IMR-90 (cell line): ENCODE measurements around the gene DBP. TPM values are rescaled to one million over a fixed set of nuclear protein-coding genes. Genes with fewer than 3 reads are reported as not detected.

Experiments
- ATAC-seq: fragments of 200-7000 bp; cut with Tn5 transposase; 2 replicates; pipeline ENCODE4 v1.9.1; 2020; ENCODE audit warnings: low read depth, mild to moderate bottlenecking, moderate library complexity
- BruUV-seq: library from RNA; stranded (reverse); fragments of 400-500 nt; replicated peaks from 2 replicates; lab custom pipeline; 2021; lab: Mats Ljungman, UMichigan
- CTCF ChIA-PET: fragments of 300-600 bp; formaldehyde crosslinking; extraction: SDS; loops from one replicate; lab custom pipeline; 2021; ENCODE audit warnings: antibody characterized with exemption; lab: Yijun Ruan, JAX
- POLR2A ChIA-PET: fragments of 300-600 bp; sonication (Branson Sonifier 250); formaldehyde crosslinking; loops from one replicate; lab custom pipeline; 2022; ENCODE audit warnings: antibody characterized with exemption; ENCODE audit not compliant: unreplicated experiment; lab: Charles Lee
- DNase-seq: peaks from one replicate; pipeline ENCODE4 v3.0.0; 2013
- H2AFZ ChIP-seq: replicated peaks from 2 replicates; pipeline ENCODE3; 2013; ENCODE audit warnings: low read length, mild to moderate bottlenecking; ENCODE audit not compliant: poor library complexity
- H2AK5ac ChIP-seq: 2 replicates; pipeline ENCODE4 v1.6.1; 2013; ENCODE audit warnings: low read depth, low read length, inconsistent platforms
- H2AK9ac ChIP-seq: replicated peaks from 2 replicates; pipeline ENCODE3; 2013; ENCODE audit warnings: mild to moderate bottlenecking, low read depth, low read length, moderate library complexity; ENCODE audit not compliant: poor library complexity
- H2BK120ac ChIP-seq: 2 replicates; pipeline ENCODE4 v1.6.1; 2013; ENCODE audit warnings: low read depth, low read length, inconsistent platforms
- H2BK15ac ChIP-seq: 3 replicates; pipeline ENCODE4 v1.6.1; 2013; ENCODE audit warnings: low read depth, low read length, inconsistent platforms
- H2BK20ac ChIP-seq: 2 replicates; pipeline ENCODE4 v1.6.1; 2013; ENCODE audit warnings: low read depth, mild to moderate bottlenecking, inconsistent platforms, low read length, moderate library complexity
- H2BK5ac ChIP-seq: 2 replicates; pipeline ENCODE4 v1.6.1; 2013; ENCODE audit warnings: mild to moderate bottlenecking, low read depth, low read length, inconsistent platforms; ENCODE audit not compliant: poor library complexity, severe bottlenecking
- H3K14ac ChIP-seq: replicated peaks from 2 replicates; pipeline ENCODE4 v1.6.1; 2013; ENCODE audit warnings: low read depth, low read length, inconsistent platforms
- H3K18ac ChIP-seq: 2 replicates; pipeline ENCODE4 v1.6.1; 2013; ENCODE audit warnings: low read depth, low read length, control low read depth
- H3K23ac ChIP-seq: 2 replicates; pipeline ENCODE4 v1.6.1; 2013; ENCODE audit warnings: low read depth, low read length, inconsistent platforms
- H3K27ac ChIP-seq: 2 replicates; pipeline ENCODE4 v1.5.1; 2013; ENCODE audit warnings: mild to moderate bottlenecking, control low read depth, low read length; ENCODE audit not compliant: insufficient read depth
- H3K27me3 ChIP-seq: 2 replicates; pipeline ENCODE4 v1.6.1; 2013; ENCODE audit warnings: low read length; ENCODE audit not compliant: control insufficient read depth, insufficient read depth
- H3K36me3 ChIP-seq: 2 replicates; pipeline ENCODE4 v1.6.1; 2013; ENCODE audit warnings: low read length, mixed read lengths; ENCODE audit not compliant: control insufficient read depth, insufficient read depth
- H3K4ac ChIP-seq: 2 replicates; pipeline ENCODE4 v1.6.1; 2013; ENCODE audit warnings: low read depth, low read length, inconsistent platforms
- H3K4me1 ChIP-seq: 2 replicates; pipeline ENCODE4 v1.6.1; 2013; ENCODE audit warnings: low read length, mixed read lengths; ENCODE audit not compliant: control insufficient read depth, insufficient read depth
- H3K4me2 ChIP-seq: 2 replicates; pipeline ENCODE4 v1.6.1; 2013; ENCODE audit warnings: low read depth, mild to moderate bottlenecking, control low read depth, low read length, moderate library complexity
- H3K4me3 ChIP-seq: 2 replicates; pipeline ENCODE4 v1.5.1; 2013; ENCODE audit warnings: low read depth, mild to moderate bottlenecking, control low read depth, low read length, moderate library complexity; ENCODE audit not compliant: insufficient read depth
- H3K56ac ChIP-seq: 2 replicates; pipeline ENCODE4 v1.6.1; 2013; ENCODE audit warnings: low read length, inconsistent platforms; ENCODE audit not compliant: insufficient read depth; ENCODE audit errors: extremely low read depth
- H3K79me1 ChIP-seq, 2 experiments: 2 replicates each; pipeline ENCODE4 v1.6.1; 2013; ENCODE audit warnings: low read length in 2 of 2, inconsistent platforms in 1 of 2, low read depth in 1 of 2
- H3K9ac ChIP-seq: 2 replicates; pipeline ENCODE4 v1.6.1; 2013; ENCODE audit warnings: low read depth, low read length, control low read depth
- H3K9me1 ChIP-seq: 2 replicates; pipeline ENCODE4 v1.6.1; 2013; ENCODE audit warnings: low read length, inconsistent platforms; ENCODE audit not compliant: insufficient read depth
- H3K9me3 ChIP-seq: 2 replicates; pipeline ENCODE4 v1.6.1; 2013; ENCODE audit warnings: low read length; ENCODE audit not compliant: control insufficient read depth, insufficient read depth
- H4K20me1 ChIP-seq: 2 replicates; pipeline ENCODE4 v1.6.1; 2013; ENCODE audit warnings: low read length, inconsistent platforms; ENCODE audit not compliant: insufficient read depth
- H4K5ac ChIP-seq: 2 replicates; pipeline ENCODE4 v1.6.1; 2013; ENCODE audit warnings: mild to moderate bottlenecking, low read depth, low read length, control low read depth
- H4K8ac ChIP-seq, 2 experiments: 2 replicates each; pipeline ENCODE4 v1.6.1; 2013; ENCODE audit warnings: low read depth in 2 of 2, low read length in 2 of 2, control low read depth in 1 of 2, inconsistent platforms in 1 of 2
- H4K91ac ChIP-seq: 2 replicates; pipeline ENCODE4 v1.6.1; 2013; ENCODE audit warnings: low read depth, low read length, inconsistent platforms; ENCODE audit not compliant: insufficient read depth
- BHLHE40 ChIP-seq: fragments of 150-350 bp; IDR thresholded peaks from 2 replicates; pipeline ENCODE4 v1.6.1; 2016; ENCODE audit warnings: mild to moderate bottlenecking, low read depth, low read length
- FOS ChIP-seq: fragments of 150-350 bp; IDR thresholded peaks from 2 replicates; pipeline ENCODE4 v1.6.1; 2016; ENCODE audit warnings: low read depth, low read length
- MAFK ChIP-seq: IDR thresholded peaks from 2 replicates; pipeline ENCODE4 v1.6.1; 2012; ENCODE audit warnings: low read depth, low read length, improper control_type of control experiment
- MXI1 ChIP-seq: IDR thresholded peaks from 2 replicates; pipeline ENCODE4 v1.6.1; 2012; ENCODE audit warnings: low read depth, mild to moderate bottlenecking, low read length, moderate library complexity, borderline replicate concordance
- NFE2L2 ChIP-seq: fragments of 150-350 bp; IDR thresholded peaks from 2 replicates; pipeline ENCODE4 v1.6.1; 2016; ENCODE audit warnings: low read depth, mild to moderate bottlenecking, low read length
- POLR2A ChIP-seq: IDR thresholded peaks from 2 replicates; pipeline ENCODE4 v1.6.1; 2012; ENCODE audit warnings: mild to moderate bottlenecking, low read depth, low read length
- RFX5 ChIP-seq: IDR thresholded peaks from 2 replicates; pipeline ENCODE4 v1.8.0; 2012; ENCODE audit warnings: low read depth, mild to moderate bottlenecking, low read length, moderate library complexity
- WGBS, 2 experiments: methylation state at CpG; one replicate each; pipeline versions ENCODE4 v1.1.5 to v1.1.7; 2013; ENCODE audit warnings: missing lambda C conversion rate in 2 of 2; ENCODE audit not compliant: insufficient read length in 1 of 2; ENCODE audit errors: extremely low coverage in 2 of 2; 5-methylcytosine and 5-hydroxymethylcytosine counted together
- dilution Hi-C: fragments of 300-500 bp; cut with HindIII; formaldehyde crosslinking; loops from one replicate; pipeline ENCODE4 v1.14.3; 2018; ENCODE audit warnings: low sequenced_read_pairs; ENCODE audit not compliant: unreplicated experiment
- in situ Hi-C: fragments of 300-500 bp; cut with MboI; formaldehyde crosslinking; loops from 3 replicates; pipeline ENCODE4 v1.14.3; 2019; ENCODE audit warnings: low sequenced_read_pairs, inconsistent platforms, mixed read lengths
- intact Hi-C: fragments of 100-400 bp; cut with micrococcal nuclease; formaldehyde crosslinking; loops from 2 replicates; pipeline ENCODE4 v1.10.0; 2022
- polyA plus RNA-seq, 3 experiments: library from polyadenylated mRNA; depleted of rRNA; stranded (reverse); fragments of >200 nt; gene quantifications; 2 replicates each; pipeline ENCODE4 v1.2.3, GENCODE V29; 2012; ENCODE audit warnings: low replicate concordance in 1 of 3
- total RNA-seq: library from RNA; depleted of rRNA; stranded (reverse); fragments of >200 nt; gene quantifications from 2 replicates; pipeline ENCODE4 v1.2.3, GENCODE V29; 2012
- TF ChIP-seq, protein P1 (sequence below): conservative IDR thresholded peaks from 2 replicates; pipeline ENCODE4 v1.5.1; 2012; ENCODE audit warnings: mild to moderate bottlenecking, low read depth, low read length, improper control_type of control experiment
- TF ChIP-seq, protein P2 (sequence below): fragments of 150-350 bp; IDR thresholded peaks from 2 replicates; pipeline ENCODE4 v1.6.1; 2016; ENCODE audit warnings: low read depth, mild to moderate bottlenecking, low read length, moderate library complexity, borderline replicate concordance

The DBP gene
- total and polyA plus RNA-seq, 2 of the 4 experiments (the other 2 are of a cell fraction) = 3.0 to 3.6 TPM

DNA sequence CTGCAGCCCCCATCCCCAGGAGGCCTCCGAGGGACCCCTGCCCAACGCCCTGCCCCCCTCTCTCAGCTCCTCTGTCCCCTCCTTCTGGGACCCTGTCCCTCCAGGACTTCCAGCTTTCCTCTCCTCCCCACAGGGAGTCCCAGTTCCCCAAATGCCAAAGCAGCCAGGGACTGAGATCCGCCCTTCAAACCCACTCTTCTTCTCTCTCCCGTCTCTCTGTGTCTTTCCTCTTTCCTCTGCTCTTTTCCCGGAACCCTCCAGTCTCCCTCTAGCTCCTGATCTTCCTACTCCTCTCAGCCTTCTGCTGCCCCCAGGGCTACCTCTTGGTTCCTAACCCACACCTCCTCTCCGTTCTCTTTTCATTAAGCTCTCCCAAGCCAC, 8.4 kb upstream of the DBP start (continued):
- TF ChIP-seq FOS = no peak

DNA sequence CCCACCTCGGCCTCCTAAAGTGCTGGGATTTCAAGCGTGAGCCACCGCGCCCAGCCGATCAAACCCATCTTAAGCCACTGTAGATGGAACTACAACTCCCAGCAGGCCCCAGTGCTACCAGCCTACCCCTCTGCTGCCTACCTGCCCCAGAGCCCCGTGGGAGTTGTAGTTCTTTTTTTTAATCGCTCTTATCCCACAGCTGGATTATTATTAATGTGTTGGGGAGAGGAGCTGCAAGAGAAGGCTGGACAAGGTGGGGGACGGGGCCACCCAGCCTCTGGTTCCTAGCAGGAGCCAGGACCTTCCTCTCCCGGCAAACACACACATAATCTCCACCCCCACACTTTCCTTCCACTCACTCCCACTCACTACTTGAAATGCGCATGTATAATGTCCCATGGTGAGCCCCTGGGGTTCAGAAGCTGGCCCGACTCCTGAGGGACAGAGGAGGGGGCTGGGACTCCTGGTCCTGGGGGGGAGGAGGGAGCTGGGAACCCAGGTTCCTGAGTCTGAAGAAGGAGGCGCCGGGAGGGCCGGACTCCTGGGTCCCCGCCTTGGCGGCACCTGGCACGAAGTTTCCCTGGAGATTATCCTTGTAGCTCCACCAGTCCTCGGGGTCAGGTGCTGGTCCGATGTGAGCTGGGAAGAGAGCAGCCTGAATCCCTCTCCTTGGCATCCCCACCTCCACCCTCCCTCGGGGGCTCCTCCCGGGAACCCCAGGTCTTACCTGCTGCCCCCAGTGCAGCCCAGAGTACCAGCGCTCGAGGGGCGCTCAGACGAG, 7.8 kb upstream of the DBP start:
- Histone ChIP-seq H3K9me1 (no peaks in the 10 kb centered on the region; the same call in 1 of the 2 replicates), H2AFZ (peak overlapping the region; percentile 91), H3K4ac (no peak overlapping the region), H3K4me1 (peaks cover 5% of the 10 kb centered on the region), H4K5ac (no peak overlapping the region), H3K56ac (no peak overlapping the region), H3K14ac (0 out of 2 replicates have a peak overlapping the region, but pooled peaks have one; percentile 52), H4K91ac (no peak overlapping the region), H3K4me2 (peak overlapping the region; percentile 84; the same call in 1 of the 2 replicates), H2AK9ac (peak overlapping the region; percentile 68), H2BK20ac (no peak overlapping the region), H3K36me3 (no peaks in the 10 kb centered on the region), H3K9me3 (no peaks in the 10 kb centered on the region), H4K8ac (peak overlapping the region; percentile 76 to 93; a peak in 2 of 4 replicates), H2AK5ac (no peak overlapping the region), H3K18ac (no peak overlapping the region), H2BK5ac (no peak overlapping the region), H3K79me1 (no peaks in the 10 kb centered on the region), H3K27me3 (no peaks in the 10 kb centered on the region), H3K9ac (no peak overlapping the region), H2BK120ac (no peak overlapping the region), H2BK15ac (no peak overlapping the region), H3K27ac (no peak overlapping the region), H3K23ac (no peak overlapping the region), H4K20me1 (no peaks in the 10 kb centered on the region), H3K4me3 (no peak overlapping the region)
- 5% methylated on average over 8 of the region's 25 CpGs; no CpG with 5 or more reads in 1 of the 2 experiments for WGBS, 2 experiments
- ChIA-PET CTCF (interaction anchor here (0.6 to 1.4 kb wide), 3 partner anchors 138 to 326 kb away, joined by 3 to 6 read pairs (median 4); no protein-coding TSS in a partner anchor), POLR2A (interaction anchor here (0.7 kb wide), 1 partner anchor 198 kb away, joined by 3 read pairs; no protein-coding TSS in a partner anchor)
- dilution Hi-C loops = no loop called here
- intact Hi-C loops = loop anchor here (5.0 to 10.0 kb wide), 2 partner anchors 197 to 320 kb away; partner anchors contain the start of gene FTL
- TF ChIP-seq BHLHE40 (no peak), RFX5 (no peak), NFE2L2 (no peak), MAFK (no peak), POLR2A (no peak), MXI1 (no peak)
- TF ChIP-seq, protein P1, sequence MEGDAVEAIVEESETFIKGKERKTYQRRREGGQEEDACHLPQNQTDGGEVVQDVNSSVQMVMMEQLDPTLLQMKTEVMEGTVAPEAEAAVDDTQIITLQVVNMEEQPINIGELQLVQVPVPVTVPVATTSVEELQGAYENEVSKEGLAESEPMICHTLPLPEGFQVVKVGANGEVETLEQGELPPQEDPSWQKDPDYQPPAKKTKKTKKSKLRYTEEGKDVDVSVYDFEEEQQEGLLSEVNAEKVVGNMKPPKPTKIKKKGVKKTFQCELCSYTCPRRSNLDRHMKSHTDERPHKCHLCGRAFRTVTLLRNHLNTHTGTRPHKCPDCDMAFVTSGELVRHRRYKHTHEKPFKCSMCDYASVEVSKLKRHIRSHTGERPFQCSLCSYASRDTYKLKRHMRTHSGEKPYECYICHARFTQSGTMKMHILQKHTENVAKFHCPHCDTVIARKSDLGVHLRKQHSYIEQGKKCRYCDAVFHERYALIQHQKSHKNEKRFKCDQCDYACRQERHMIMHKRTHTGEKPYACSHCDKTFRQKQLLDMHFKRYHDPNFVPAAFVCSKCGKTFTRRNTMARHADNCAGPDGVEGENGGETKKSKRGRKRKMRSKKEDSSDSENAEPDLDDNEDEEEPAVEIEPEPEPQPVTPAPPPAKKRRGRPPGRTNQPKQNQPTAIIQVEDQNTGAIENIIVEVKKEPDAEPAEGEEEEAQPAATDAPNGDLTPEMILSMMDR = no peak
- TF ChIP-seq, protein P2, sequence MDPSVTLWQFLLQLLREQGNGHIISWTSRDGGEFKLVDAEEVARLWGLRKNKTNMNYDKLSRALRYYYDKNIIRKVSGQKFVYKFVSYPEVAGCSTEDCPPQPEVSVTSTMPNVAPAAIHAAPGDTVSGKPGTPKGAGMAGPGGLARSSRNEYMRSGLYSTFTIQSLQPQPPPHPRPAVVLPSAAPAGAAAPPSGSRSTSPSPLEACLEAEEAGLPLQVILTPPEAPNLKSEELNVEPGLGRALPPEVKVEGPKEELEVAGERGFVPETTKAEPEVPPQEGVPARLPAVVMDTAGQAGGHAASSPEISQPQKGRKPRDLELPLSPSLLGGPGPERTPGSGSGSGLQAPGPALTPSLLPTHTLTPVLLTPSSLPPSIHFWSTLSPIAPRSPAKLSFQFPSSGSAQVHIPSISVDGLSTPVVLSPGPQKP = no peak
- in situ Hi-C loops = loop anchor here (10.0 kb wide), 2 partner anchors 190 to 320 kb away; partner anchors contain the start of genes FTL and HSD17B14
- ATAC-seq = peak; percentile 75
- peak; percentile 65 for DNase-seq
- BruUV-seq = no TSS peak
